ENCODE results near the gene TMEM209.
"Not testable (repeated sequence)": the region's sequence is repeated elsewhere in the genome, so short reads cannot be mapped to it uniquely, and the experiment has no call there.

TMEM209 gene

DNA sequence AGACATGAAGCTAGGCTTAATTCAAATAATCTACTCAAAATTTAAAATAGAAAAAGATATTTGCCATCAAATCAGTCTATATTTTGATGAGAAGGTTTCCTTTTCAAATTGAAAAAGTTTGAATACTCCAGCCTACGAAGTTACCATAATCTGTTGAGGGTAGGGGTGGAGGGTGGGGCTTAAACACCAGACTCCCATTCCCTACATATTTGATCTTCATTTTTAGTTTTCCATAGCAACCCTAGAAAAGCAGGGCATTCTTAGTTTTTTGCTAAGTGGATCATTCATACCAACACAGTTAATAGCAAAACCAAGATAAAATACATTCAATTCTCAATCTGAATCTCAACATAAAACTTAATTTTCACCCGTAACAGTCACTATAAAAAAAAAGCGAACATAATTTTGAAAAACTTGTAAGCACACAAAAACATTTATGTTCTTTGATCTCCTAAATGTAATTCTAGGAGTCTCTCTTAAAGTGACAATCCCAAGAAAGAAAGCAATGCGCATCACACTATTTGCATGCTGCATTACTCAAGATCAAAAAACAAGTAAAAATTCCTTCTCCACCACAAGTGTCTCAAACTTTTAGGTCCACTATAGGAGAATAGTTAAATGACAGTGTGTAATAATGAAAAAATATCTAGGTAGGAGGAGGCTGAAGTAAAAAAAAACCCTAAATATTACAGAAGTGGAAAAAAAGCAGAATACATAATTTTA is 30.8 kb downstream of the TMEM209 start:
- DNase-seq (ENCODE audit: low read depth in 1 of 2, low spot score in 1 of 2): no peak

DNA sequence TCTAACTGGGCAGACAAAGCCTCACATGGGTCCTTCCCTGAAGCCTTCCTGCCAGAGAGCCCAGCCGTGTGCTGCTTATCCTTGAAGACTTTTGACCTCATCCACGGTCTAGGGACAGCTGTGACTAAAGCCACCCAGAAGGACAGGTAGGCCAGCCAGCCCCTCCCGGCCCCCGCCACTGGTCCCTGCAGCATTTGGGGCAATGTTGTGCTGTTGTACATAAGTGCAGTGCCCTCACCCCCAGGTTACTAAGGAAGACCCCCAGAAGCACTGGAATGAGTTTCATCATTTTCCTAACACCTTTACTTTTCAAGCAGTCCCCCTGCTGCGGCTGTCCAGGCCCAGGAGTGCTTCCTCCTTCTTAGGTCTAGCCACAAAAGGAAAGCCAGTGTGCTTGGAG is 43.0 kb downstream of the TMEM209 start:
- DNase-seq (ENCODE audit: low read depth in 1 of 2, low spot score in 1 of 2): no peak

DNA sequence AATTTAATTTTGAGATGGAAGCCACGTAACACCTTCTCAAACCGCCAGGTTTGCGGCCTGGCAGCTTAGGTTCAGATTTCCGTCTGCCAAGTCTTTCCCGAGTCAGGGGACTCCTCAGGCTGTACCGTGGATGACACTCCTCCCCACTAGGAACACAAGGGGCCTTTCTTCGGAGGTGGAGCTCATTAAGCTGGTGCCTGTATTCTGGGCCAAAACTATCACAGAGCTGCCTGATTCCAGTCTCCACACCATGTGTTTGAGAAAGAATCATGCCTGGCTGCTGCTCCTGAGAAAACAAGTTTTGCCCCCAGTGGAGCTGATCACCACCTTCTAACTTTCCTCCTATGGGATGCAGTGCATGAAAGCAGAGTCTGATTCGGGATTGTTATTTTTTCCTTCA is 44.8 kb downstream of the TMEM209 start:
- no peak for DNase-seq (ENCODE audit: low read depth in 1 of 2, low spot score in 1 of 2)

DNA sequence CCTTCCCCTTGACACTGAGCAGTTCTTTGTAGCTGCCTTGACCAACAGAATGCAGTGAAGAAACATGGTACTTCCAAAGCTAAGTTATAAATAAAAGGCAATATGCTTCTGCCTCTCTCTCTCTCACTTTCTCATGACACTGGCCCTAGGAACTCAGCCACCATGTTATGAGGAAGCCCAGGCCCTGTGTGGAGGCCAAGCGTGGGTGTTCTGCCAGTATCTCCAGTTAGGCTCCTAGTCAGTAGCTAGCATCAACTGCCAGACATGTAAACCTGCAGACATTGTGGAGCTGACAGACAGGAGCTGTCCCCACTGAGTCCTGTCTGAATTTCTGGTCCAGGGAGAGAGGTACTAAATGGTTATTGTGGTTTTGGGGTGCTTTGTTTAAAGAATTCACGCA is 45.2 kb downstream of the TMEM209 start:
- DNase-seq (ENCODE audit: low read depth in 1 of 2, low spot score in 1 of 2): no peak

DNA sequence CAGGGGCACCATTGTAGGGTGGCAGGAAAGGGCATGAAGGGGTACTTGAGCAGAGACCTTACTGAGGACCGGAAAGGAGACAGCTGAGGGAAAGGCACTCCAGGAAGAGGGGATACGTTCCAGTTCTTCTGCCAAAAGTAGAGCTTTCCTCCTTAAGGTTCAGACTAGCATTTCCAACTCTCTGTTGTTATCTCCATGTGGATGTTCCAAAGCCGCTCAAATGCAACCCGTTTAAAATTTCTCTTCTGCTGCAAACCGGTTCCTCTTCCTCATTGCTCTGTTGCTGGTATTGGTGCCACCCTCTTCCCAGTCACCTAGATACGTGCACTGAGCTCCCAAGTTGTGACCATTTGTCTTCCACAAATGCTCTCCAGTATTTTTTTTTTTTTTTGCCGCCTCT is 47.5 kb downstream of the TMEM209 start:
- no peak for DNase-seq (ENCODE audit: low read depth in 1 of 2, low spot score in 1 of 2)

DNA sequence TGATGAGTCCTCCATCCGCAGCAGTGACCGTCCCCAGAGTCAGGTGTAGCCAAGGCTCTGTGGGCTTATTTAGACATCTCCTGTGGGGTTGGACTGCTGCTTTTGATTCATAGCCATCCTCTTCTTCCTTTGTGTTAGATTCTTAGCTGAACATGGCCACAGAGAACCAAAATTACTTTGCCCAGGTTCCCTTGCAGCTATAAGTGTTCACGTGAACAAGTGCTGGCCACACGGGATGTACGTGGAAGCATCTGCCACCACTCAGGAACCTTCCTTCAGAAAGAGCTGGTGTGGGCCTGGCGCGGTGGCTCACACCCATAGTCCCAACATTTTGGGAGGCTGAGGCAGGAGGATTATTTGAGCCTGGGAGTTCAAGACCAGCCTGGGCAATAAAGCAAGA is 49.1 kb downstream of the TMEM209 start:
- no peak for DNase-seq (ENCODE audit: low read depth in 1 of 2, low spot score in 1 of 2)

DNA sequence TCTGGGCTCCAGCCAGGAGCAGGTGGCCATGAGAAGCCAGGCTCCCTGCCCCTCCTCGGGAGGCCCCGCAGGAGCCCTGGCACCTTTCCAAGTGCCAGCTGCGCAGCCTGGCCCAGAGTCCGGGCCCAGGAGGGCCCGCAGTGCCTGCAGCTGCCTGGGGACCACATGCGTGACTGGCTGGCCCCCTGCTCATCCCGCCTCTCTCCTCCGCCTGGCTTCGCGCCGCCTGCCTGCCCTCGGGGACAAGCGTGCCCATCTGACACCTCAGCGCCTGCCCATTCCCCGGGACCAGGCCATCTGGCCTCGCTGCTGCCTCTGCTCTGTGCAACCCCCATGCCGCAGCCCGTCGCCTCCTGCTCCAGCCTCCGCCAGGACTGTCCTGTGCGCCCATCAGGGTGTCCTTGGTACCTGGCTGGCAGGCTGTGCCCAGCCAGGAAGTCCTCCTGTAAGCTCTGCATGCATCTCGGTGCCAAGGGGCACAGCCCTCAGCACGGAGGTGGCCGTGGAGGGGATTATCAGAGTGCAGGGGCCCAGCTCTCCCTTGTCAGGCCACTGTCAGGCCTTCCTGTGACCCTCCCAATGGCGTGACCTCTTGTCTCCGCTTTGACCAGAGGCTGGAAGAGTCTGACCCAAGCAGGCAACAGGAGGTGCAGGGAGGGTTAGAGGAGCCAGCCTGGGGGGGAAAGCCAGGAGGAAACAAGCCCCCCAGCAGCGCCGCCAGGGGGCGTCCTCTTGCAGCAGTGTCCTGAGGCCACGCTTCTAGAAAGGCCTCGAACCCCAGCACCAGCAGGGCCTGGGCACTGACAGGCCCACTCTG is 50.5 kb downstream of the TMEM209 start:
- DNase-seq (ENCODE audit: low read depth in 1 of 2, low spot score in 1 of 2): no peak

DNA sequence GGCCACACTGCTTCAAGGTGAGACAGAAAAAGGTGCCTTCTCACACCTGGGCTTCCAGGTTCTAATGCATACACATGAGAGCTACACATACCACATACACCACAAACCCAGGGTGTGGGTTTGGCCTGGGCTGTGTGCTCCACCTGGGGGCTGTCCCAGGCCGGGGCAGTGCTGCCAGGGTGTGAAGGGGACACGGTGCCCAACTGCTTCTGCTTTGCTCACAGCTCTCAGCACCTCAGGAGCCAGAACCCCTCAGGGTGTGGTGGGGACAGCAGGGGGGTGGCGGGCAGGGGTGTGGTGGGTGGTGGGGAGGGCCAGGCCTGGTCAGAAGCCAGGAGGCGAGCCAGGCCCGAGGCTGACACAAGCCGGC is 51.1 kb downstream of the TMEM209 start:
- no peak for DNase-seq (ENCODE audit: low read depth in 1 of 2, low spot score in 1 of 2)

DNA sequence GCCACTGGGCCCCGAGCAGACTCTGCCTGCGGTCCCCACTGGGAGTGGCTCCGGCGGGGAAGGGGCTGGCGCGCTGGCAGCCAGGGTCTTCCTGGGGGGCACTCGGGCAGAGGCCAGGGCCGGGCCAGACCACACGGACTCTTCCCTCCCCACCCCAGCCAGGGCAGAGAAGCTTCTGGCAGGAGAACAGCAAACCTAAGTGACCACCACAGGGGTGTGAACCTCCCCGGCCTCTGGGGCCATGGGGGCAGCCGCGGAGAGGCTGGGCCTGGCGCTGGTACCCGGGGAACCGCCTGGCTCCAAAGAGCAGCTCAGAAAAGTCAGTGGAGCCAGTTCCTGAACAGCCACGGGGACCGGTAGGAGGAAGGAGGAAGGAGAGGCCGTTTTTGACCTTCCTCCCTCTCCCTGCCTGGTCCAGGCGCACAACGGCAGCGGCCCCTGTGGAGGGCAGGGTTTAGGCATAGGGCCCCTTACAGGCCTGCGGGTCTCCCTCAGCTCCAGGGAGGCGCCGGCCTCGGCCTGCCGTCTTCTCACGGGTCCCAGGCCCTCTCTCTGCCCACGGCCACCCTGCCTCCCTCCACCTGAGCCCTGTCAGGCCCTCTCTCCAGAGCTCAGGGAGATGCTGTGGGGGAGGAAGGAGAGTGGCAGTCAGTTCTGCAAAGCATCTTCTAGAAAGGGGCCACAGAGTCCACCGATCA is 51.8 kb downstream of the TMEM209 start:
- no peak for DNase-seq (ENCODE audit: low read depth in 1 of 2, low spot score in 1 of 2)

DNA sequence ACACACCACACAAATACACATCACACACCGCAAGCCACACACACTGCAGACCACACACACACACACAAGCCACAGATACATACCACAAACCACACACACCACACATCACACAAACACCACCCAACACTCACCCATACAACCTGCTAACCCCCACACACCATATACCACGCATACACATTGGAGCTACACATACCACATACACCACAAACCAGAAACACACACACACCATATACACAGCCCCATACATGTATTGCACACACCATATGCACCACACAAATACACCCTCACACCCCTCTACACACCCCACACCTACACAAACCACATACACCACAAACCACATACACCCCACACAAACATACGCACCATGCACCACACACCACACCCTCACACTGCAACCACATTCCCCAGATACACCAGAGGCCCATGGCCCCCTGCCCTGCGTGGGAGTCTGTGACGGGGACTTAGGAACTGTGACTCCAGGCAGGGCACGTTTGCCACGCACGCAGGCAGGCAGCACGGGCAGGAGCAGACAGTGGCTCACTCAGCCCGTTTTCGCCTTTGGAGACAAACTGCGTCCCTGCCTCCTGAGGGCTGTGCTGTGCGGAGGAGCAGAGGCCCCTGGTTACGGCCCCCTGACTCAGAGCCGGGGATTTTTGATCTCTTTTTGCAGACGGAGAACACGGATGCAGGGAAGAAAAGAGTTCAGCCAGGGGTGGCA is 52.6 kb downstream of the TMEM209 start:
- DNase-seq (ENCODE audit: low read depth in 1 of 2, low spot score in 1 of 2): no peak

DNA sequence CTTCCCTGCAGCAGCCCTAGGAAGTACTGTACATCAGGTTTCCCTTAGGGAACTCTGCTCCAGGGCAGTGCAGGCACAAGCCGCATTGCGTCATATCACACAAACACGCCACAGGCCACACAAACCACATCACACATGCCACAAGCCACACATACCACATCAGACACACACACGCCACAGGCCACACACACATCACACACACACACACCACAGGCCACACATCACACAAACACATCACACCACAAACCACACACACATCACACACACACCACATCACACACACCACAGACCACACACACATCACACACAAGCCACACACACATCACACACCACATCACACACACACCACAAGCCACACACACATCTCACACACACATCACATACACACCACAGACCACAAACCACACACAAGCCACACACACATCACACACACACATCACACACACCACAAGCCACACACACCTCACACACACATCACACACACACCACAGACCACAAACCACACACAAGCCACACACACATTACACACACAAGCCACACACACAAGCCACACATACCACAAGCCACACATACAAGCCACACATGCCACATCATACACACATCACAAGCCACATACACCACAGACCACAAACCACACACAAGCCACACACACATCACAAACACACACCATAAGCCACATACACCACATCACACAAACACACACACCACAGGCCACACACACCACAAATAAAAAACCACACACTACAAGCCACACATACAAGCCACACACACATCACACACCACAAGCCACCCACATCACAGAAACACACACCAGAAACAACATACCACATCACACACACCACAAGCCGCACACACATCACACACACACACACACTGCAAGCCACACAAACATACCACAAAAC is 53.4 kb downstream of the TMEM209 start:
- DNase-seq (ENCODE audit: low read depth in 1 of 2, low spot score in 1 of 2): peak in 1 of 2 donors; percentile 14

DNA sequence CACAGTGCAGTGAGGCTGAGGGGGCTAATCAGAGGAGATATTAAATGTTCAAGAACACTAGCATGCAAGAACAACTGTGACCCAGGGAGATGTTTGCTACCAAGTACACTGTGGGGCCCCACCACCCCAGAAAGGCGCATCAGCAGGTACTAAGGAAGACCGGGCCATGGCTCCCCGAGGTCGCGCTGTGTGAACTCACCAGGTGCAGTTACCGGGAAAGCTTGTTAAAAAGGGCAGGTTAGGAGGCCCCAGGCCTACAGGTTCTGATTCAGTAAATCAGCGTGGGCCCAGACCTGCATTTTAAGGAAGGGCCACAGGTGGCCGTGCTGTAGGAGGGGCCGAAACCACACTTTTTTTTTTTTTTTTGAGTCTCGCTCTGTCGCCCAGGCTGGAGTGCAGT is 54.6 kb downstream of the TMEM209 start:
- DNase-seq (ENCODE audit: low read depth in 1 of 2, low spot score in 1 of 2): no peak

DNA sequence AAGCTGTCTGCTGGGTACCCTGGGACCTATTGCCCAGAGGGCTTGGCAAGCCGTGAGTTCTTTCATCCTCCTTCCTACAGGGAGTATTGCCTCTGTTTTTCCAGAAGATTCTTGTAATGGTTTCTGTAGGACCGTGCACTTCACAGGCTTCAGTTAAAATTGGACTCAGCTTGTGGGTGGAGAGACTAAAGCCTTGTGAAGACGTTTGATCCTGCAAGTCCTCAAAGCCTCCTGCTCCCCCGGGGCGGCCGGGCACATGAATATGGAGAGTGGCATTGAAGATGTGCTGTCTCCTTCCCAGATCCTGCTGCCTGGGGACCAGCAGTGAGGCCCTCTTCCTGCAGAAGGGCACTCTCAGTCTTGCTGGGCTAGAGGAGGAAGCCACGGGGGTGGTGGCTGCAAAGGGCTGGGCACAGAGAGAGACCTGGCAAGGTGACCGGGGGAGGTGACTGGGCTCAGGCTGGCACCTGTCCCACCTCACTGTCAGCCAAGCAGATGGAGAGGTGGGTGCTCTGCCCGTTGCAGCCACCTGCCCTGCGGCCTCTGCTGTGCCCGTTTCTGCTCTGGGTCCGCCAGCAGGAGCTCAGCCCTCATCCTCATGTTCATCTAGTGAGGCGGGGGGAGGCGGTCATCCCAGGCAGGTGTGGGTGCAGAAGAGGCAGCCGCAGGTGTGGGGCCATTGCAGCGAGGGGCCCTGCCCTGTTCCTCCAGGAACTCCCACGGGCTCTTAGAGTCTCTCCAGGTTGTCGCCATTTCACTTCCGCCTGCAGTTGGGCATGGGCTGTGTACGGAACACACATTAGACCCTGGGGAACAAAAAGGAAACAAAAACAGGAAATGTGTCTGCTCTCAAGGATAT is 55.7 kb downstream of the TMEM209 start:
- DNase-seq (ENCODE audit: low read depth in 1 of 2, low spot score in 1 of 2): no peak

DNA sequence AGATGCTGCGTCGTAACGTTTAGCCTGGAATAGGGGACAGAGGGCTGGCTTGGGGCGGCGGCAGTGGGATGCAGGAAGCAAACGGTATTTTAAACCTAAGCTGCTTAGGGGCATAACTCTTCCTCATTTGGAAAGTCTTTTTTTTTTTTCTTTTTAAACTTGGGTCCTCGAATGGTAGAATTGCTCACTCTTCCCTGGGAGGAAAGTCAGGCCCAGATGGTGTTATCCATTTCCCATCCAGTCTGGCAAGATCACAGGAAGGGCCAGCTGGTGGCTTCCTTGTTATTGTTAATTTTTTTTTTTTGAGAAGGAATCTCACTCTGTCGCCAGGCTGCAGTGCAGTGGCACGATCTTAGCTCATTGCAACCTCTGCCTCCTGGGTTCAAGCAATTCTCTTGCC is 56.6 kb downstream of the TMEM209 start:
- DNase-seq (ENCODE audit: low read depth in 1 of 2, low spot score in 1 of 2): no peak

DNA sequence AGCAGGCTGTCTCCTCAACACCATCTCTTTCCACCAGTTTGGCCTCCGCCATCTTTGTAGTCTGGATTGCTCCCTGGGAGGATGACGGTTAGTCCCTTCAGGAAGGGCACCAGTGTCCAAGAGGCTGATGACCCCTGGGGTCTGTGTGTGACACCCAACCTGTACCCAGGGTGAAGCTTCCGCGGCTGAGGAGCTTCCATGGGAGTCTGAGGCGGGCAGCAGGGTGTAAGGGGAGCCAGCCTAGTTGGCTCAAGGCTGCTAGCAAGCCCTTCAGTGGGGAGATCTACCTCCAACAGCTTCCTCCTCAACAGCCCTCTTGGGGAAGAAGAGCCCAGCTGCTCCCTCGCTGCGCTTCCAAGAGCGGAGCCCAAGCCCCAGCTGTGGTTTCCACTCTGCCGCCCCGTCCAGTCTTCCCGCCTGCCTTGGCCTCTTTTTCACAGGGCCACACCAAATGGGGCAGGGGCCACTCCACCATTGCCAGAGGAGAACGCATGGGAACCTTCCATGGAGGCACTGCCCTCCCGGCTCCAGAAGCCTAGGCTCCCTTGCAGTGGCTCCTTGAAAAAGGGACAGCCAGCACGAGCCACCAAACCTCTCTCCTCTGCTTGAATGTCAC is 57.4 kb downstream of the TMEM209 start:
- DNase-seq (ENCODE audit: low read depth in 1 of 2, low spot score in 1 of 2): no peak

DNA sequence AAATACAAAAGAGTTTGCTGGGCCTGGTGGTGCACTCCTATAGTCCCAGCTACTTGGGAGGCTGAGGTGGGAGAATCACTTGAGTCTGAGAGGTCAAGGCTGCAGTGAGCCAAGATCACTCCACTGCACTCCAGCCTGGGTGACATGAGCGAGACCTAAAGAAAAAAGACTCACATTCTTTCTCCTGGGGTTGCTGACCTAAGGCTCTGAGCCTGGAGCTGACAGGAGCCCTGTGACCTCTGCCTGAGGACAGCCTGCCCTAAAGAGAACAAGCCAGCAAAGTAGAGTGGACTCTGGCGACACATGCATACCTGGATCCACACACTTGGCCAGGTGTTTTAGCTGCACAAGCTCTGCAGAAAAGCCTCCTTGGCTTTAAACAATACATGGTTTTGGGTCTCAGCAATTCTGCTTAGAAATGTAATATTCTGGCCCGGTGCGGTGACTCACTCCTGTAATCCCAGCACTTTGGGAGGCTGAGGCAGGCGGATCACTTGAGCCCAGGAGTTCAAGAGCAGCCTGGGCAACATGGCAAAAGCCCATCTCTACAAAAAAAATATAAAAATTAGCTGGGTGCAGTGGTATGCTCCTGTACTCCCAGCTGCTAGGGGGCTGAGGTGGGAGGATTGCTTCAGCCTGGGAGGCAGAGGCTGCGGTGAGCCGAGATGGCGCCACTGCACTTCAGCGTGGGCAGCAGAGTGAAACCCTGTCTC is 58.4 kb downstream of the TMEM209 start:
- DNase-seq (ENCODE audit: low read depth in 1 of 2, low spot score in 1 of 2): no peak

DNA sequence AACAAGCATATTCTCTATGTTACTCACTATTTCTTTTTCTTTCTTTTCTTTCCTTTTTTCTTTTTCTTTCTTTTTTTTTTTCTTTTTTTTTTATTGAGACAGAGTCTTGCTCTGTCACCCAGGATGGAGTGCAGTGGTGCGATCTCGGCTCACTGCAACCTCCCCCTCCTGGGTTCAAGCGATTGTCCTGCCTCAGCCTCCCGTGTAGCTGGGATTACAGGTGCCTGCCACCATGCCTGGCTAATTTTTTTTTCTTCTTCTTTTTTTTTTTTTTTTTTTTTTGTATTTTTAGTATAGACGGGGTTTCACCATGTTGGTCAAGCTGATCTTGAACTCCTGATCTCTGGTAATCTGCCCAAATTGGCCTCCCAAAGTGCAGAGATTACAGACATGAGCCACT is 59.1 kb downstream of the TMEM209 start:
- DNase-seq (ENCODE audit: low read depth in 1 of 2, low spot score in 1 of 2): not testable (repeated sequence)

DNA sequence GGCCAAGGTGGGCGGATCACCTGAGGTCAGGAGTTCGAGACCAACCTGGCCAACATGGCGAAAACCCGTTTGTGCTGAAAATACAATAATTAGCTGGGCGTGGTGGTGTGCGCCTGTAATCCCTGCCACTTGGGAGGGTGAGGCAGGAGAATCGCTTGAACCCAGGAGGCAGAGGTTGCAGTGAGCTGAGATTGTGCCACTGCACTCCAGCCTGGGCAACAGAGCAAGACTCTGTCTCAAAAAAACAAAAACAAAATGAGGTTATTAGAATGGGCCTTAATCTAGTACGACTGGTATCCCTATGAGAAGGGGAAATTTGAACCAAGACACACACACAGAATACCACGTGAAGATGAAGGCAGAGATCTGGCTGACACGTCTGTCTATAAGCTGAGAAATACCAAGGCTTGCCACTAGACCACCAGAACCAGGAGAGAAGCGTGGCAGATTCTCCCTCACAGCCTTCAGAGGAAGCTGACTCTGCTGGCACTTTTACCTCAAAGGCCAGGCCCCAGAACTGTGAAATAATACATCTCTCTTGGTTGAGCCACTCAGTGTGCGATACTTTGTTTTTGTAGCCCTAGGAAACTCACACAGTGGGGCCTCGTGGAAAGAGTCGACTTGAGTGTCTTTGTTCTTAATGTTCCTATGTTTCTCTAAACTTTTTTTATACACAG is 59.6 kb downstream of the TMEM209 start:
- DNase-seq (ENCODE audit: low read depth in 1 of 2, low spot score in 1 of 2): no peak

Data from activated CD4-positive, alpha-beta T cell treated with anti-CD3 and anti-CD28 coated beads, Interleukin-2, amount 50 U/mL, for 24 hours (primary cell).